ENCODE measurements around the gene OSBPL10. TPM values are rescaled to one million over a fixed set of nuclear protein-coding genes. Genes with fewer than 3 reads are reported as not detected.
A peak's percentile ranks its signal among the peaks of the same experiment; 100 is the strongest.

The OSBPL10 gene
- total RNA-seq, 4 donors from 2014 or later = 12.5 to 38.3 (median 22.7) TPM

DNA sequence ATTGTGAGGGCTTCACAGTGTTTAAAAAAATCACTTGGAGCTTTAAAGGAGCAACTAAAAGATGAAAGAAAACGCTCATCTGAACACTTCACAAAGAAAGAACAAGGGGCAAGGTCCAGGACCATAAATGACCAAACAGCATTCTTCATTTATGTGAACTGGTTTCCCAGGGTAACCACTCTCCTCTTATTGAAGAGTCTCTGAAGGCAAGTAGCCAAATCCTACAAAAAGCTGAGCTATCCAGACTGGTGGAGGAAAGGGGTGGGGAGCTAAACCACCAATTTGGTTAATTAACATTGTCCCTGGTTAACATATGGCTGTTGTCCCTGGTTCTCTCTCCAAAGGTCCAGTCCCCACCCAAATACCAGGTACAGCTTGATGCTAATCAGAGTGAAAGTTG is 58.1 kb downstream of the OSBPL10 start:
- Histone ChIP-seq H3K27ac (no peak overlapping the region), H3K4me3 (no peak overlapping the region), H3K36me3 (no peaks in the 10 kb centered on the region), H3K27me3 (no peaks in the 10 kb centered on the region), H3K9me3 (peaks cover 4% of the 10 kb centered on the region), H3K4me1 (peaks cover 4% of the 10 kb centered on the region)
- no peak for DNase-seq (ENCODE audit: low spot score in 2 of 2)
- WGBS = 88% methylated on average over 1 of the region's 1 CpG
- TF ChIP-seq, protein P1, sequence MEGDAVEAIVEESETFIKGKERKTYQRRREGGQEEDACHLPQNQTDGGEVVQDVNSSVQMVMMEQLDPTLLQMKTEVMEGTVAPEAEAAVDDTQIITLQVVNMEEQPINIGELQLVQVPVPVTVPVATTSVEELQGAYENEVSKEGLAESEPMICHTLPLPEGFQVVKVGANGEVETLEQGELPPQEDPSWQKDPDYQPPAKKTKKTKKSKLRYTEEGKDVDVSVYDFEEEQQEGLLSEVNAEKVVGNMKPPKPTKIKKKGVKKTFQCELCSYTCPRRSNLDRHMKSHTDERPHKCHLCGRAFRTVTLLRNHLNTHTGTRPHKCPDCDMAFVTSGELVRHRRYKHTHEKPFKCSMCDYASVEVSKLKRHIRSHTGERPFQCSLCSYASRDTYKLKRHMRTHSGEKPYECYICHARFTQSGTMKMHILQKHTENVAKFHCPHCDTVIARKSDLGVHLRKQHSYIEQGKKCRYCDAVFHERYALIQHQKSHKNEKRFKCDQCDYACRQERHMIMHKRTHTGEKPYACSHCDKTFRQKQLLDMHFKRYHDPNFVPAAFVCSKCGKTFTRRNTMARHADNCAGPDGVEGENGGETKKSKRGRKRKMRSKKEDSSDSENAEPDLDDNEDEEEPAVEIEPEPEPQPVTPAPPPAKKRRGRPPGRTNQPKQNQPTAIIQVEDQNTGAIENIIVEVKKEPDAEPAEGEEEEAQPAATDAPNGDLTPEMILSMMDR (IDR thresholded peaks at IDR 0.05) = no peak
- TF ChIP-seq POLR2A (IDR thresholded peaks at IDR 0.05) (no peak), POLR2AphosphoS5 (IDR thresholded peaks at IDR 0.05) (no peak), EP300 (IDR thresholded peaks at IDR 0.05) (no peak)

DNA sequence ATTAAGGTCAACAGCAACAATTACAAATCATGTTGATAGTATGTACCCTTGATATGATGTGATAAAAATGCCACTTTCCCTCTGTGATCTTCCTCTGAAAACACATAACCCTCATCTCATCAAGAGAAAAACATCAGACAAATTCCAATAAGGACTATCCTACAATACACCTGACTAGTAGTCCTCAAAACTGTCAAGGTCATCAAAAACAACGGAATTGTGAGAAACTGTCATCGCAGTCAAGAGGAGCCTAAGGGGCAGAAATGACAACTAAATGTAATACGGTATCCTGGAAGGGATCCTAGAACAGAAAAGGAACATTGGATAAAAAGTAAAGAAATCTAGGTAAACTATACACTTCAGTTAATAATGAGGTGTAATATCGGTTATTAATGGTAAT is 59.2 kb downstream of the OSBPL10 start:
- H3K4me1 ChIP-seq = peaks cover 15% of the 10 kb centered on the region
- no peaks in the 10 kb centered on the region for H3K27me3 ChIP-seq
- no peak overlapping the region for H3K4me3 ChIP-seq
- DNase-seq (ENCODE audit: low spot score in 2 of 2) = no peak
- H3K27ac ChIP-seq = no peak overlapping the region
- TF ChIP-seq EP300 (IDR thresholded peaks at IDR 0.05) (no peak), POLR2AphosphoS5 (IDR thresholded peaks at IDR 0.05) (no peak), POLR2A (IDR thresholded peaks at IDR 0.05) (no peak)
- TF ChIP-seq, protein P1 (IDR thresholded peaks at IDR 0.05) = no peak
- 86% methylated on average over 4 of the region's 4 CpGs for WGBS
- no peaks in the 10 kb centered on the region for H3K36me3 ChIP-seq
- H3K9me3 ChIP-seq = peaks cover 4% of the 10 kb centered on the region

DNA sequence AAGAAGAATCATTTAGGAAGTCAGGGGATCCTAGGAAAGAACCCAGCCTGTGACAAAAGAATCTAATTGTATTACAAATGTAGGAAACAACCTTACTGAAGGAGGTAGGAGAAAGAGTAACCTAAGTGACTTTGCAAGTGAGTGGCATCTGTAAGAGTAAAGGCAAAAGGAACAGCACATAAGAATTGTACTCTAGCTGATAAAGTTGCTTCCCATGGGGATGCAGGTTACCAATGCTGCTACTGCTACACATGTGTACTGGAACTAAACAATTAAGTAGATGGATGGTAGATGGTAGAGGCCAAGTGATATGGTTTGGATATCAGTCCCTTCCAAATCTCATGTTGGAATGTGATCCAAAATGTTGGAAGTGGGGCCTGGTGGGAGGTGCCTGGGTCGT is 60.8 kb downstream of the OSBPL10 start:
- no peaks in the 10 kb centered on the region for H3K36me3 ChIP-seq
- 71% methylated on average over 1 of the region's 1 CpG for WGBS
- H3K9me3 ChIP-seq = peaks cover 4% of the 10 kb centered on the region
- no peak for TF ChIP-seq POLR2A (IDR thresholded peaks at IDR 0.05)
- no peak for TF ChIP-seq POLR2AphosphoS5 (IDR thresholded peaks at IDR 0.05)
- TF ChIP-seq EP300 (IDR thresholded peaks at IDR 0.05) = no peak
- TF ChIP-seq, protein P1 (IDR thresholded peaks at IDR 0.05) = no peak
- no peak overlapping the region for H3K27ac ChIP-seq
- no peaks in the 10 kb centered on the region for H3K27me3 ChIP-seq
- H3K4me3 ChIP-seq = no peak overlapping the region
- H3K4me1 ChIP-seq = peaks cover 21% of the 10 kb centered on the region
- no peak for DNase-seq (ENCODE audit: low spot score in 2 of 2)

DNA sequence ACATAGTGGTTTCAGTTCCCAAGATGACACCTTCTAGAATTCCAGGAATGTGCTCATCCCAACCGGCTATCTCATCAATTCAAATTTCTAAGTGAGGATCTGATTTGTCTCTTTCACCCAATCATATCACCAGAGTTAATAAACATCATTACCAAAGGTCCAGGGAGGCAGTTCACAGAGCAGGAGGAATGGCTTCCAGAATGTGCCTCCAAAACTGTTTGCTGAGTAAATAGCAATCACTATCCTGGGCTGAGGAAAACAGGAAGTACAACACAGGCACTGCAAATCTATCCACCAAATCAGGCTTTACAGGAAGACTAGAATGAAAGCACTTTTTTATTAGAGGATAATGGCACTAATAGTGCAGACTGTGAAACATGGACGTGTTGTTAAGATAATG is 61.5 kb downstream of the OSBPL10 start:
- Histone ChIP-seq H3K27ac (no peak overlapping the region), H3K27me3 (no peaks in the 10 kb centered on the region), H3K9me3 (peaks cover 4% of the 10 kb centered on the region), H3K4me1 (peaks cover 21% of the 10 kb centered on the region), H3K36me3 (no peaks in the 10 kb centered on the region), H3K4me3 (no peak overlapping the region)
- no peak for DNase-seq (ENCODE audit: low spot score in 2 of 2)
- TF ChIP-seq, protein P1 (IDR thresholded peaks at IDR 0.05) = no peak
- TF ChIP-seq POLR2A (IDR thresholded peaks at IDR 0.05) (no peak), EP300 (IDR thresholded peaks at IDR 0.05) (no peak), POLR2AphosphoS5 (IDR thresholded peaks at IDR 0.05) (no peak)
- 82% methylated on average over 2 of the region's 2 CpGs for WGBS

DNA sequence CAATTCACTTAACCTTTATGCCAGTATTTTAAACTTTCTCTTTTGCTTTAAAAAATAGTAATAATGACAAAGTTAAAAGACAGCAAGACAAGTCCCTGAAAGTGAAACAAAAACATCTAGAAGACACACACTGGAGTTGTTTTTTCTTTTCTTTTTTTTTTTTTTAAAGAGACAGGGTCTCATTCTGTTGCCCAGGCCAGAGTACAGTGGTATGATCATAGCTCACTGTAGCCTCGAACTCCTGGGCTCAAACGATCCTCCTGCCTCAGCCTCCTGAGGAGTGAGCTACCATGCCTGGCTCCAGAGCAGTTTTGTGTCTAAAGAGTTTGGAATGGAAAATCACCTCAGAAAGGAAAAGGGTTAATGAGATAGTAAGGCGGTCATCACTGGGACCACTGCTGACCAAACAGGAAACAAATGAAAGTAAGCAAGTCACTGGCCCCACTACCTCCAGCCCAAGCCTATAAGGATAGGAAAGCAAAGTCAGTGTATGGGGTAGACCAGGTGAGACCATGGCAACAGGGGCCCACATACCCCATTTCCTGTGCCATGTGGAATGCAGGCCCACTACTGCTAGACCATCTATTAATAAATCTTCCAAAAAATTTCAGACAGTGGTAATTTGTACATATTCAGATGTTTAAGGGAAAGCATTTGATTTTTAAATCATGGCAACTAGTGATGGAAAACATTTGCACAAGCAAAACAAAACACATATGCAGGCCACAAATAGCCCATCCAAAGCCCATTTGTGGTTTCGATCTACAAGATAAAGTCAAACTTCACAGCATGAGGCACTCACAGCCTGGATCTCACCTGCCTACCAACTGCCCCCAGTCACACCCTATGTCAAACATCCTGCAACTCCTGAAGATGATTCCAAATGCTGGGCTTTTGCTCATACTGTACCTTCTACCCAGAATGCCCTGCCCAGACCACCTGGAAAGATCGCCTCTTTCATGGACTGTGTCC is 62.6 kb downstream of the OSBPL10 start:
- 81% methylated on average over 5 of the region's 5 CpGs for WGBS
- Histone ChIP-seq H3K4me3 (peak overlapping the region; percentile 6), H3K9me3 (peaks cover 4% of the 10 kb centered on the region), H3K36me3 (no peaks in the 10 kb centered on the region), H3K27me3 (no peaks in the 10 kb centered on the region), H3K27ac (no peak overlapping the region), H3K4me1 (peaks cover 21% of the 10 kb centered on the region)
- DNase-seq (ENCODE audit: low spot score in 2 of 2) = no peak
- TF ChIP-seq, protein P1 (IDR thresholded peaks at IDR 0.05) = no peak
- TF ChIP-seq EP300 (IDR thresholded peaks at IDR 0.05) (no peak), POLR2A (IDR thresholded peaks at IDR 0.05) (no peak), POLR2AphosphoS5 (IDR thresholded peaks at IDR 0.05) (no peak)
